K562 (cell line): ENCODE results near the gene LYPLA2. TPM values are rescaled to one million over a fixed set of nuclear protein-coding genes. Genes with fewer than 3 reads are reported as not detected.

Experiments used
- ARNT ChIP-seq, 2 experiments: fragments of 450-650 bp; IDR thresholded peaks; 2 replicates each; pipeline ENCODE4 v1.6.1; 2016; ENCODE audit warnings: mild to moderate bottlenecking in 1 of 2
- BRD9 ChIP-seq: fragments of 450-650 bp; IDR thresholded peaks from 2 replicates; pipeline ENCODE4 v1.6.1; 2018; ENCODE audit warnings: low read depth; ENCODE audit not compliant: partially characterized antibody
- CEBPB ChIP-seq: fragments of 450-650 bp; IDR thresholded peaks from 2 replicates; pipeline ENCODE4 v1.6.1; 2016; ENCODE audit warnings: missing genetic modification characterization, missing compliant biosample characterization
- CEBPG ChIP-seq, 3 experiments: fragments of 200-800 bp in 1 of 3; sonication (Bioruptor generic) in 1 of 3; sonication (generic) in 1 of 3; formaldehyde crosslinking in 1 of 3; IDR thresholded peaks in 2 of 3; conservative IDR thresholded peaks in 1 of 3; 2 replicates each; pipeline versions ENCODE4 v1.6.1 to v1.8.0; 2016 to 2022; ENCODE audit warnings: missing compliant biosample characterization in 2 of 3, missing genetic modification characterization in 2 of 3, mild to moderate bottlenecking in 1 of 3, missing genetic modification reagents in 1 of 3
- DACH1 ChIP-seq: fragments of 450-650 bp; IDR thresholded peaks from 2 replicates; pipeline ENCODE4 v1.6.1; 2018; ENCODE audit not compliant: partially characterized antibody
- DDX20 ChIP-seq: fragments of 450-650 bp; IDR thresholded peaks from 2 replicates; pipeline ENCODE4 v1.6.1; 2016; ENCODE audit warnings: missing genetic modification characterization, low read depth, mild to moderate bottlenecking, missing compliant biosample characterization, moderate library complexity
- ELF4 ChIP-seq: fragments of 450-650 bp; formaldehyde crosslinking; IDR thresholded peaks from 2 replicates; pipeline ENCODE4 v1.4.0; 2022; ENCODE audit warnings: missing genetic modification characterization
- GTF2F1 ChIP-seq: IDR thresholded peaks from 2 replicates; pipeline ENCODE4 v1.6.1; 2011; ENCODE audit warnings: low read depth, low read length, improper control_type of control experiment
- HES1 ChIP-seq: fragments of 450-650 bp; IDR thresholded peaks from 2 replicates; pipeline ENCODE4 v1.6.1; 2016; ENCODE audit warnings: low read depth, mild to moderate bottlenecking, moderate library complexity
- HMG20B ChIP-seq: fragments of 250-450 bp; sonication (Bioruptor Pico); IDR thresholded peaks from 2 replicates; pipeline ENCODE4 v1.5.0; 2021; ENCODE audit warnings: mild to moderate bottlenecking
- MEF2A ChIP-seq: IDR thresholded peaks from 2 replicates; pipeline ENCODE4 v1.6.1; 2011; ENCODE audit warnings: low read depth, mild to moderate bottlenecking, low read length, moderate library complexity; ENCODE audit not compliant: control insufficient read depth
- MEIS2 ChIP-seq: fragments of 450-650 bp; IDR thresholded peaks from 2 replicates; pipeline ENCODE4 v1.6.1; 2014; ENCODE audit warnings: mild to moderate bottlenecking; ENCODE audit not compliant: partially characterized antibody
- MYC ChIP-seq, 2 experiments: fragments of 250-450 bp in 1 of 2; sonication (Bioruptor Pico) in 1 of 2; IDR thresholded peaks; 2 replicates each; pipeline versions ENCODE4 v1.5.1 to v1.6.1; 2012 to 2021; ENCODE audit warnings: low read depth in 2 of 2, borderline replicate concordance in 1 of 2, improper control_type of control experiment in 1 of 2, low read length in 1 of 2, mild to moderate bottlenecking in 1 of 2, moderate library complexity in 1 of 2
- NFXL1 ChIP-seq: fragments of 450-650 bp; formaldehyde crosslinking; IDR thresholded peaks from 2 replicates; pipeline ENCODE4 v1.4.0; 2021; ENCODE audit warnings: mild to moderate bottlenecking
- NRF1 ChIP-seq, 2 experiments: fragments of 450-650 bp; IDR thresholded peaks in 1 of 2; conservative IDR thresholded peaks in 1 of 2; 2 replicates each; pipeline ENCODE4 v1.6.1; 2014; ENCODE audit warnings: mild to moderate bottlenecking in 2 of 2
- POLR2G ChIP-seq: fragments of 200-400 bp; formaldehyde crosslinking; IDR thresholded peaks from 2 replicates; pipeline ENCODE4 v1.6.1; 2017; ENCODE audit warnings: low read depth, mild to moderate bottlenecking, antibody characterized with exemption, low read length, moderate library complexity
- SMARCA4 ChIP-seq: fragments of 450-650 bp; IDR thresholded peaks from 2 replicates; pipeline ENCODE4 v1.6.1; 2016
- SMARCC2 ChIP-seq: fragments of 450-650 bp; IDR thresholded peaks from 2 replicates; pipeline ENCODE4 v1.6.1; 2017; ENCODE audit warnings: antibody characterized with exemption, moderate library complexity, mild to moderate bottlenecking, low read depth
- TRIM24 ChIP-seq, 2 experiments: fragments of 450-650 bp; IDR thresholded peaks; 2 replicates each; pipeline ENCODE4 v1.6.1; 2016
- ZBTB11 ChIP-seq, 3 experiments: fragments of 200-800 bp in 1 of 3; fragments of 250-450 bp in 1 of 3; fragments of 450-650 bp in 1 of 3; sonication (Bioruptor Pico) in 1 of 3; sonication (Bioruptor generic) in 1 of 3; formaldehyde crosslinking in 1 of 3; IDR thresholded peaks; 2 replicates each; pipeline versions ENCODE4 v1.6.1 to v1.8.0; 2016 to 2022; ENCODE audit warnings: mild to moderate bottlenecking in 2 of 3, missing genetic modification characterization in 2 of 3, missing compliant biosample characterization in 1 of 3, moderate library complexity in 1 of 3
- ZBTB9 ChIP-seq: fragments of 450-650 bp; formaldehyde crosslinking; IDR thresholded peaks from 2 replicates; pipeline ENCODE4 v1.4.0; 2020; ENCODE audit warnings: mild to moderate bottlenecking, moderate library complexity
- ZFPM2 ChIP-seq: fragments of 250-450 bp; sonication (Bioruptor Pico); IDR thresholded peaks from 2 replicates; pipeline ENCODE4 v1.5.1; 2022; ENCODE audit warnings: mild to moderate bottlenecking
- ZNF699 ChIP-seq: fragments of 250-450 bp; sonication (Bioruptor Pico); IDR thresholded peaks from 2 replicates; pipeline ENCODE4 v1.8.0; 2021; ENCODE audit warnings: mild to moderate bottlenecking, moderate library complexity; ENCODE audit not compliant: insufficient replicate concordance
- polyA plus RNA-seq, 8 experiments: library from polyadenylated mRNA; depleted of rRNA in 4 of 8; stranded (reverse) in 5 of 8; unstranded in 3 of 8; fragments of >200 nt; fragmentation: Nextera tagmentation in 2 of 8; fragmentation: Illumina TruSeq in 1 of 8; extraction: Ambion mirVana in 2 of 8; extraction: Trizol in 1 of 8; gene quantifications; 2 replicates each; pipeline versions ENCODE4 v1.2.1 to v1.2.3, GENCODE V29; 2011 to 2014; ENCODE audit warnings: inconsistent platforms in 1 of 8, missing spikeins in 1 of 8
- total RNA-seq, 7 experiments: library from RNA; depleted of rRNA in 6 of 7; stranded (reverse); fragments of >200 nt in 6 of 7; fragmentation: Illumina TruSeq in 2 of 7; extraction: Trizol in 2 of 7; gene quantifications; 2 replicates each; pipeline versions ENCODE4 v1.2.1 to v1.2.3, GENCODE V29; 2011 to 2021; ENCODE audit warnings: low replicate concordance in 1 of 7

The LYPLA2 gene
- total and polyA plus RNA-seq, 9 of the 15 experiments (the other 6 are each of a cell fraction or from before 2014, with no cell fraction given) = 3.9 to 128 (median 60.1) TPM

GRCh38 chr1:23779826-23780371 is 11.0 kb upstream of the LYPLA2 start (continued):
- TF ChIP-seq SMARCC2 (peak; percentile 52; the same call in 1 of the 2 replicates), ZBTB9 (no peak), ZBTB11 (CRISPR knock-in tag; IDR thresholded peaks at IDR 0.05) (no peak), ZFPM2 (CRISPR knock-in tag) (no peak), TRIM24 (IDR thresholded peaks at IDR 0.05) (0 out of 4 replicates have a peak, but pooled peaks of 1 of the 2 experiments have one; percentile 24), DACH1 (peak; percentile 69), CEBPG (CRISPR knock-in tag; IDR thresholded peaks at IDR 0.05) (no peak), CEBPG (tag; conservative IDR thresholded peaks at IDR 0.05 in 1 of 2, IDR thresholded peaks at IDR 0.05 in 1 of 2) (0 out of 4 replicates have a peak, but pooled peaks of 1 of the 2 experiments have one; percentile 18), ELF4 (CRISPR knock-in tag) (no peak), CEBPB (tag) (peak; percentile 86), HES1 (no peak), HMG20B (CRISPR knock-in tag) (no peak), ZNF699 (CRISPR knock-in tag) (no peak), GTF2F1 (no peak), ARNT (IDR thresholded peaks at IDR 0.05) (no peak), MEIS2 (peak; percentile 89), NRF1 (conservative IDR thresholded peaks at IDR 0.05 in 1 of 2, IDR thresholded peaks at IDR 0.05 in 1 of 2) (no peak), MYC (IDR thresholded peaks at IDR 0.05; ENCODE audit: low read depth, low read length) (0 out of 2 replicates have a peak, but pooled peaks have one; percentile 29), MYC (CRISPR knock-in tag; IDR thresholded peaks at IDR 0.05; ENCODE audit: borderline replicate concordance, low read depth) (no peak), MEF2A (no peak), SMARCA4 (peak; percentile 81), POLR2G (no peak), DDX20 (no peak), BRD9 (no peak), NFXL1 (CRISPR knock-in tag) (no peak)
